GM21447 (cell line): ENCODE data around the gene SOCS1.
A peak's percentile ranks its signal among the peaks of the same experiment; 100 is the strongest.

Experiments
- ATAC-seq: cut with Tn5 transposase; IDR thresholded peaks from one replicate; pipeline ENCODE4 v1.9.1; 2021; ENCODE audit not compliant: unreplicated experiment

Gene SOCS1

GRCh38 chr16:11249233-11250061, 6.6 kb downstream of the SOCS1 start:
- no peak for ATAC-seq

- ATAC-seq, result no peak
Observed at GRCh38 chr16:11248133-11248532, 7.9 kb downstream of the SOCS1 start.

- ATAC-seq, result no peak
Observed at GRCh38 chr16:11245988-11246387, 10.0 kb downstream of the SOCS1 start.

- ATAC-seq, result no peak
Observed at GRCh38 chr16:11245222-11245737, 10.7 kb downstream of the SOCS1 start.

GRCh38 chr16:11242658-11243057, 13.3 kb downstream of the SOCS1 start:
- no peak for ATAC-seq

GRCh38 chr16:11241480-11242204, 14.4 kb downstream of the SOCS1 start:
- no peak for ATAC-seq

GRCh38 chr16:11240636-11241473, 15.1 kb downstream of the SOCS1 start:
- ATAC-seq, result no peak

- no peak for ATAC-seq
Observed at GRCh38 chr16:11239644-11240632, 16.1 kb downstream of the SOCS1 start.

GRCh38 chr16:11238272-11239202, 17.5 kb downstream of the SOCS1 start:
- ATAC-seq, result no peak

GRCh38 chr16:11236461-11237254, 19.3 kb downstream of the SOCS1 start:
- no peak for ATAC-seq

GRCh38 chr16:11235703-11235991, 20.4 kb downstream of the SOCS1 start:
- no peak for ATAC-seq

GRCh38 chr16:11234884-11235702, 20.9 kb downstream of the SOCS1 start:
- no peak for ATAC-seq

- ATAC-seq, result no peak
Observed at GRCh38 chr16:11233727-11234376, 22.2 kb downstream of the SOCS1 start.

GRCh38 chr16:11232852-11233726, 22.9 kb downstream of the SOCS1 start:
- peak; percentile 69 for ATAC-seq

- no peak for ATAC-seq
Observed at GRCh38 chr16:11232302-11232851, 23.6 kb downstream of the SOCS1 start.
